GM12892 (cell line): Measurements from ENCODE around the gene ITIH5.

Source experiments
- POLR2A ChIP-seq: IDR thresholded peaks from 2 replicates; pipeline ENCODE4 v1.6.1; 2011; ENCODE audit warnings: low read depth, low read length, control low read depth
- POLR2AphosphoS5 ChIP-seq: IDR thresholded peaks from 2 replicates; pipeline ENCODE4 v1.6.1; 2011; ENCODE audit warnings: low read depth, low read length, control low read depth

DNA sequence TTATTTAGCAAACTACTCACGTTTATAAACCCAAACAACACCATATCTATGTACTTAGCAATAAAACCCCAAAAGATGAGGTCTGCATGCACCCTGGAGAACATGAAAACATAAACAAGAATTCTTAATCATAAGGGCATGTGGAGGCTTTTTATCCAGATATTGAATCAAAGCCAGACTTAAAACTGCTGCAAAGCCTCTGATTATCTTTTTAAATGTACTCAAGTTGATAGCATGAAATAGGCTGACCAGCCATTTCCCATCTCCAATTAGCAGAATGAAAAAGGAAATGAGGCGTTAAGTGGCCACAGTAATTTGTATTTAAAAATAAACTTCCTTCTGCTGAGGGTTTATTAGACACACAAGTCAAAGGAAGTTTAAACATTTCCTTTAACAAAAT, 48.3 kb downstream of the ITIH5 start:
- TF ChIP-seq POLR2A (no peak), POLR2AphosphoS5 (no peak)
